Activated CD4-positive, alpha-beta T cell treated with anti-CD3 and anti-CD28 coated beads, Interleukin-2, amount 50 U/mL, for 48 hours (primary cell): ENCODE measurements around the gene BCL2L2.

Experiments used
- DNase-seq, 2 experiments: peaks; one replicate each; pipeline ENCODE4 v3.0.0-alpha.2; 2020

BCL2L2 gene

DNA sequence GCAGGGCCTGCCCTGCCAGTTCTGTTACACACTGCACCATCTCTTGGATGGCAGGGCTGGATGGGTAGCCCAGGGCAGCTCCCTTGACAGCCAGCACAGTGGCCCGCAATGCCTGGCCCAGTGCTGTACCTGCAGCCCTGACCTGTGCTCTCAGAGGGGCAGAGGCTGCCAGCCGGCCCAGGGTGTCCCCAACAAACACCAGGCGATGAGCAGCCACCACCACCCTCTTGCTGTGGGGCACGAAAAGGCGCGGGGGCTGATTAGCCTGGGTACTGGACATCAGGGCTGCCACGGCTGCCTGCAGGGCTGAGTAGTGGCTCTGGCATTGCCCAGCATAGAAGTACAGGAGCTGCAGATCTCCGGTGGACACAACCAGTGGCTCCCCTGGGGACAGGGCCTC lies 50.6 kb downstream of the BCL2L2 start:
- no peak for DNase-seq

DNA sequence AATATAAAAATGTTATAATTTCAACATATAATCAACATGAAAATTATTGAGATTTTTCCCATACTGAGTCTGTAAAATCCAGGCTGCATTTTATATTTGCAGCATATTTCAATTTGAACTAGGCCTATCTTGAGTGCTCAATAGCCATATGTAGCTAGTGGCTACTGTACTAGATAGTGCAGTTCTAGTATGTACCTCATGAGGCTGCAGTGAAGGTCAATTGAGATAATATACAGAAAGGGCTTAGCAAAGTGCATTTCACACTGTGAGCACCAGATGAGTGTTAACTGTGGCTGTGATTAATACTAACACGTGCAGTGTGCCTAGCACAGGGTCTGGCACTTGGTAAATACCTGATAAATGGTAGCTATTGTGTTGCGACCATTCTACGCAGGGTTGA lies 51.4 kb downstream of the BCL2L2 start:
- DNase-seq, result no peak

DNA sequence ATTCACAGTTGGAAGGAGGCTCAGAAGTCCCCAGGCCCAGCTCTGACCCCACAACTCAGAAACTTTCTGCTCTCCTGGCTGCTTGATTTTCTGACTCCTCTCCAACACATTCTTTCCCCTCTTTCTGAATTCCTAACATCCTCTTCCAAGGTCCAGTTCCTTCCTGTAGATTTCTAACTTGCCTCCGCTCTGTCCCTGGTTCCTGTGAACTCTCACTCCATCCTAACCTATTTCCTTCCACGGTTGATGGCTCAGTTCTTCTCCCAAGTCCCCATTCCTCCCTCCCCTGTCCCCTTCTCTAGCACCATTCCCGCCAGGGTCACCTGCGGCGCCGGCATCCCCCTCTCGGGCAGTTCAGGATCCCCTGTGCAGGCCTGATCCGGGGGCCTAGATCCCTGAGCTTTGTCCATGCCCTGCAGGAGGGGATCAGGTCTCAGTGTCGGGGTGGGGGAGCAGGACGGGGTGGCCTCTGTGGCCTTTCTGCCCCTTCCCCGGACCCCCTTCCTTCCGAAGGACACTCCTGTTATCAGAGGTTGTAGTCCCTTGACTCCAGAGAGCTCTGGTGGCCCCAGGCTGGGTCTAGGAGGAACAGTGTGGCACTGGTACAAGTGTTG lies 52.0 kb downstream of the BCL2L2 start:
- DNase-seq, result no peak

DNA sequence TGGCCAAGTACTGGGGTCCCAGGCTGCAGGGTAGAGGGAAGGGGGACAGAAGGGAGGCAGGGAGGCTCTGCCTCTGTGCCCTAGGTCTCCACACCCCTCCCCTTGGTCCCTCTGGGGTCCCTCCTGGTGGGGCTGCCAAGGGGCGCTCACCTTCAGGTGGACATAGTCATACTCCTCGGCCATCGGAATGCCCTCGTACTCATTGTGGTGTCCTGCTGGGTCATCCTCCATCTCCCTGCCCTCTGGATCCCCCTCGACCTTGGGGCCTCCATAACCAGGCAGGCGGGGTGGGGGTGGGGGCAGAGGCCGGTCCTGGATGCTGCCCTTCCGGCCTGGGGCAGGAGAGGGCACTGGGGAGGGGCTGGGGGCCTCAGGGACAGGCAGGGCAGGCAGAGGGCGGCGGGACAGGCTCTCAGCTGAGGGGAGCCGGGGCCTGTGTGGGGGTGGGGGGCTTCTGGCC lies 52.6 kb downstream of the BCL2L2 start:
- no peak for DNase-seq

DNA sequence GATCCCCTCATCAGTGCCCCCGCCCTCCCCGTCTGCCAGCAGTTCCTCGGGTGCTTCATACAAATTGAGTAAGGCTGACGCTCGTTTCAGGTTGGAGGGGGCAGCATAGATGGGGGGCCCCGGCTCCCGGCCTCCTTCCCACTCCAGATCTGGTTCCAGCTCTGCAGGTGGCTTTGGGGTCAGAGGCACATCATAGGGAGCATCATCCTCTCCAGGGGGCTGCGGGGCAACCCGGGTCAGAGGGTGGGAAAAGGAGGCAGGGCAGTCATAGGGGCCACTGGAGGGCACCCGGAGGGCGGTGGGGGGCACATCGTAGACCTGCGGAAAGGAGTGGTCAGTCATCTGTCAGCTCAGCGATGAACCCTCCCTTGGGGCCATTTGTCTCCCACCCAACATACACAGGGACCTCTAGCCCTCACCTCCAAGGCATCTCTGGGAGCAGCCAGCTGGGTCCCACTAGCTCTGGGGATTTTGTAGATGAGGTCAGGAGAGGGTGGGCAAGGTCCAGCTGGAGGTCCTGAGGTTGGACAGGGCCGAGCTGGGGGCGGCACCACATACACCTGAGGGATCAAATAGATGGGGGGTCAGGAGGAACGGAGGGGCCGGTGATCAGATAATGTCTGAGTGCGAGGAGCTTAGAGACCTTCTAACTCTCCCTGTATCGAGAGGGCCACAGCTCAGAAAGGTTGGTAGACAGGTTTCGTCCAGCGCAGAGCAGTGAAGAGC lies 53.3 kb downstream of the BCL2L2 start:
- DNase-seq, result no peak

DNA sequence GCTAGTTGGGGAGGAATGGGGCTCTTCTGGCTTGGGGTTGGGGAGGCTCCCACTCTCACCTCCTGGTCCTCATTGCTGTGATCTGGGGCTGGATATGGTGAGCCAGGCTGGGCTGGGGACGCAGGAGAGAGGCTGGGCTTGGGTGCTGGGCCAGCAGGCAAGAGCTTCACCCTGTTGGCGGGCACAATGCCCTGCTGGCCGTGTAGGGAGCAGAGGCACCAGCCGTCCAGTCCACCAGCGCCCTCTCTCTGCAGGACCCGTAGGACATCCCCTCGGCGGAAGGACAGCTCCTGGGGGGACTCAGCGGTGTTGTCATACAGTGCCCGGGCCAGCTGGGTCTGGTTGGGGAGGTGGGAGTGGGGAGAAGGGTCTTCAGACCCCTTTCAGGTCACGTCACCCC lies 53.9 kb downstream of the BCL2L2 start:
- no peak for DNase-seq

DNA sequence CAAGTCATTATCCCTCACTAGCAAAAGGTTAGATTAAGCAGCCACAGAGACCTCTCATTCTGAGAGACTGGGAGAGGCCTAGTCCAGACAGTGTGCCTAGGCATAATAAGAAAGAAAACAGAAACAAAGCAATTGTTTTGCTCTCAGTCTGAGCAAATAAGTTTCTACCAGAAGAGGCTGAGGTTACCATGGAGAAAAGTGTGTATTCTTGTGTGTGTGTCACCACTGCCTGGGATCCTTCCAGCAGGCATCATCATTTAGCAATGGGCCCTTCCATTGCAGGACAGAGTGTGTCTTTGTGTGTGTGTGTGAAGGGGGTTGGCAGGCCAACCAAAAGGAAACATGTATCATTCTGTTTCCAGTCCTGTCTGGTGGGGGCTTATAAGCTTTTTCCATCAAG lies 54.7 kb downstream of the BCL2L2 start:
- no peak for DNase-seq
